ENCODE data around the gene FAAP20.

Gene FAAP20

DNA sequence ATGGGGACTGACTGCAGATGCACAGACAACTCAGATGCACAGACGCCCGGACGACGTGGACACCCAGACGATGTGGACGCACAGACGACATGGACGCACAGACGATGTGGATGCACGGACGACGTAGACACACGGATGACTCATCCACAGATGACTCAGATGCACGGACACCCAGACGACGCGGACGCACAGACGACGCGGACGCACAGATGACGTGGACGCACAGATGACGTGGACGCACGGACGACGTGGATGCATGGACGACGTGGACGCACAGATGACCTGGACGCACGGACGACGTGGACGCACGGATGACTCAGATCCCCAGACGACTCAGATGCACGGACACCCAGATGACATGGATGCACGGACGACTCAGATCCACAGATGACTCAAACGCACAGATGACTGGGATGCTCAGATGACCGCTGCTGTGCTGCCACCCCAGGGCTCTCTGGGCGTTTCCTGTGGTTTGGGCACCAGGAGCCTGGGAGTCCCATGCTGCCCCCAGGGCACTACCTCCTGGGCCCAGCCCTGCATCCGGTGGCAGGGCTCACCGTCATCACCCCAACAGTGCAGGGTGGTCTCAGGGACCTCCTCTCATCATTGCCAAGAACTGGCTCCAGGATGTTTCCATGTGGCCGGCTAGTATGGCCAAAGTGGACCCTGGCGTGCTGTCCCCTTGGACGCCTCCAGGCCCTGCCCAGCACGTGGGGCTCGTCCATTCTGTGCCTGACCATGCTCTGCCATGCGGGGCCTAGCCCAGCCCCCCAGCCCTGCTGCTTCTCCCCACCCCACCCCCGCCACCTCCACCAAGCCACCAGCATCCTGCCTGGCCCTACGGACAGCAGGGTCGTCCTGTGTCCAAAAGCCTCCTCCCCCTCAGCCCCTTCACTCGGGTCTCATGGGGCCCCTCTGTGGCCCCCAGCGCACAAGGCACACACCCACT lies 14.0 kb downstream of the FAAP20 start:
- DNase-seq (ENCODE audit: low read depth in 4 of 4, low spot score in 1 of 4): no peak

GRCh38 chr1:2179283-2180013 lies 15.1 kb downstream of the FAAP20 start:
- DNase-seq (ENCODE audit: low read depth in 4 of 4, low spot score in 1 of 4): no peak

- no peak for DNase-seq (ENCODE audit: low read depth in 4 of 4, low spot score in 1 of 4)
Measured at GRCh38 chr1:2178875-2179274, 15.7 kb downstream of the FAAP20 start.

DNA sequence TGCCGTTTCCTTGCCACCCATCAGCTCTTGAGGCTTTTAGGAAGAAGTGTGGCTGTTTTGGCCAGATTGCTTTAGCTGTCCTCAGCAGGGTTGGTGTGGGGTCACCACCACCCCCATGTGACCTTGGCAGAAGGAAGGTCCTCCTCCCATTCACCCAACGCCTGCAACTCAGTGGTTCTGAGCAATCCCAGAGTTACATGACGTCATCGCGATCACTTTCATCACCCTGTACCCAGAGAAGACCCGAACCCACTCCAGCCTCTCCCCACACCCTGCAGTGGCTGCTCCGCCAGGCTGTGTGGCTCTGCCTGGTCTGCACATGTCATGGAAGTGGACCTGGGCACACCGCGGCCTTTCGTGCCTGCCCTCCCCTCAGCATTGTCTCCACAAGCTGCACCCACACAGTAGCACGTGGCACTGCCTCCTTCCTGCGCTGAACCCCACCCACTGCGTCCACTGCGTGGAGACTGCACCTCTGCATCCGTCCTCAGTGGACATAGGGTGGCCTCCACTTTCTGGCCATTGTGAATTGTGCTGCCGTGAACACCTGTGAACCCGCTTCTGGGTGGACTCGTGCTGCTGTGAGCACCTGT lies 16.5 kb downstream of the FAAP20 start:
- DNase-seq (ENCODE audit: low read depth in 4 of 4, low spot score in 1 of 4): no peak

GRCh38 chr1:2177541-2177940 lies 17.0 kb downstream of the FAAP20 start:
- DNase-seq (ENCODE audit: low read depth in 4 of 4, low spot score in 1 of 4): no peak

DNA sequence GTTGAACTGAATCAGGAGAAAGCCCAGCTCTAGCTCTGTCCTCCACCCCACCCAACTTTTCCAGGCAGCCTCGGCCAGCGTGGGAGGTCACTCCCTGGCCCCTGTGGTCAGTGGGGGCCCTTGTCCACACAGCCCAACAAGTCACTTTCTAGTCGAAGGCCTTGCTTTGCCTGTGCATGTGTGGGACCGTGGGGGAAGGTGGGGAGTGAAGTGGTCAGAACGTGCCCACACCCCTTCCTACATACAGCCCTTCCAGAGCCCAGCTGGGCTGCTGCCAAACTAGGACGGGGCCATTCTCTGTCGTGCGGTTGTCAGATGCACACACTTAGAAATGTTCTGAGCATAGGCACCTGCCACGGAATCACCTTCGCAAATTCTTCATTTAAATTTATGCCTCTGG lies 18.0 kb downstream of the FAAP20 start:
- no peak for DNase-seq (ENCODE audit: low read depth in 4 of 4, low spot score in 1 of 4)

- DNase-seq (ENCODE audit: low read depth in 4 of 4, low spot score in 1 of 4): no peak
Measured at GRCh38 chr1:2175681-2176454, 18.7 kb downstream of the FAAP20 start.

GRCh38 chr1:2175055-2175414 lies 19.5 kb downstream of the FAAP20 start:
- DNase-seq (ENCODE audit: low read depth in 4 of 4, low spot score in 1 of 4): no peak

GRCh38 chr1:2174348-2175054 lies 20.1 kb downstream of the FAAP20 start:
- DNase-seq (ENCODE audit: low read depth in 4 of 4, low spot score in 1 of 4): no peak

- DNase-seq (ENCODE audit: low read depth in 4 of 4, low spot score in 1 of 4): no peak
Measured at GRCh38 chr1:2173546-2174347, 20.8 kb downstream of the FAAP20 start.

DNA sequence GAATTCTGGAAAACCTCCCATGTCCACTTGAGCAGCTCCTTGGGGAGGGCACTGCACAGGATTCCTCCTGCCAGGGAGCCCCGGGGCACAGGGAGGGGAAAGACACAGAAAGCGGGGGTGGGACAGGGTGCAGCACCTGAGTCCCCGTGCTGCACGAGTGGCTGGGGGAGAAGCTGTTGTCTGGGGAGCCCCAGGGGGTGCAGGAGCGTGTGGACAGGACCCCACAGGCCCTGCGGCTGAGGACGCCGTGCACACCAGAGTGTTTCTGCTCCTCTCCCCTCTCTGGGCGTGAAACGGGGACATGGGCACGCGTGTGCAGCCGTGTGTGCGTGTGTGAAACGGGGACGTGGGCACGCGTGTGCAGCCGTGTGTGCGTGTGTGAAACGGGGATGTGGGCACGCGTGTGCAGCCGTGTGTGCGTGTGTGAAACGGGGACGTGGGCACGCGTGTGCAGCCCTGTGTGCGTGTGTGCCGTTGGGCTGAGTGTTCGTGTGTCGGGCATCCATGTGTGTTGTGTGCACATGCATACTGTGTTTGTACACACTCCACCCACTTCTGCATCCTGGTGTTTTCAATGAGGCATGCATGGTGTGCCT lies 21.9 kb downstream of the FAAP20 start:
- no peak for DNase-seq (ENCODE audit: low read depth in 4 of 4, low spot score in 1 of 4)

GRCh38 chr1:2172012-2172411 lies 22.6 kb downstream of the FAAP20 start:
- DNase-seq (ENCODE audit: low read depth in 4 of 4, low spot score in 1 of 4): no peak

DNA sequence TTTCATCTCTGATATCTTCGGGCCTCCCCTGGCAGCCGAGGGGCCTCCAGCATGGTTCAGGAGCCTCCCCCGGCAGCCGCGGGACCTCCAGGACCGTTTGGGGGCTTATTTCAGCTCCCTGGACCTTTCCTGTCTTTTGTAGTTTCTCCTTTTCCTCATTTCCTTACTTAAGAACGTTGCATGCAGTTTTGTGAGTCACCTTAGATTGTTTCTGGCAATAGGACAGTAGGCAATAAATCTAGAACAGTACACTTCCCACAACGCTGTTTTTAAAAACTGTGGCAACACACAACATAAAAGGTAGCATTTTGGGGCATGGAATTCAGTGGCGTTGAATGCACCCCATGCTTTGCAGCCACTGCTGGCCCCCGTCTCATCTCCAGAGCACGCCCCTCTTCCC lies 24.4 kb downstream of the FAAP20 start:
- no peak for DNase-seq (ENCODE audit: low read depth in 4 of 4, low spot score in 1 of 4)

- no peak for DNase-seq (ENCODE audit: low read depth in 4 of 4, low spot score in 1 of 4)
Measured at GRCh38 chr1:2169200-2169836, 25.3 kb downstream of the FAAP20 start.

DNA sequence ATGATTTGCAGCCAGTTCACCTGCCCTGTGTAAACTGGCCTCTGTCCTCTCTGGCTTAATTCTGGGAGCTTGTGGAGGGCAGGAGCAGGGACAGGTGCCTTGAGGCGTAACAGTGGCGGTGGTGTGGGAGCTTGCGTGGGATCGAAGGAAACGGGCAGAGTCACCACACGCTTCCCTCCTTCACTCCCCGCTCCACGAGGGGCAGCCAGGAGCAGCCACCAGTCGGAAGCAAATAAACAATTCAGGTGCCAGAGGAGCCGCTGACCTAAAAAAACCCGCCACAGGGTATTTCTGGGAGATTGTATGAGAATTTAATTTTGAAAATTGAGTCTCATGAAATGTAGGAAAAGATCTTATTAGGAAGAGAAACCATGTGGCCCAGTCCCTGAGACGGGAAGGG lies 26.0 kb downstream of the FAAP20 start:
- DNase-seq (ENCODE audit: low read depth in 4 of 4, low spot score in 1 of 4): no peak

- no peak for DNase-seq (ENCODE audit: low read depth in 4 of 4, low spot score in 1 of 4)
Measured at GRCh38 chr1:2168090-2168489, 26.5 kb downstream of the FAAP20 start.

DNA sequence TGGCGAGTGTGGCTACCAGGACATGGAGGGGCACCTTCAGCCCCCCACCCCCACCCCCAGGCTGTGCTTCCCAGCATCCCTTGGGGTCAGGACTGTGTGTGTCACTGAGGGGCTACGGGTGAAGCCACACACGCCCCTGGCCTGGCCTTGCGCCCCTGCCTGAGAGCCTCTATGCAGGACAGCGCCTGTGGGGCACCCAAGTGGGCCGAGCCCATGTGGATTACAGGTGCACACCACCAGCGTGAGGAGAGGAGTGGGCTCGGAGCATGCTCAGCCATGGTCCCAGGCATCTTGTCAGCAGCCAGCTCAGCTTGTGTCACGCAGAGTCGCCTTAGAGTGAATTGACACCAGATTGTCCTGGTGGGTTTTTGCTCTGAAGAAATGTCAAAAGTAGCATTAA lies 27.9 kb downstream of the FAAP20 start:
- no peak for DNase-seq (ENCODE audit: low read depth in 4 of 4, low spot score in 1 of 4)

GRCh38 chr1:2166254-2166653 lies 28.3 kb downstream of the FAAP20 start:
- no peak for DNase-seq (ENCODE audit: low read depth in 4 of 4, low spot score in 1 of 4)

DNA sequence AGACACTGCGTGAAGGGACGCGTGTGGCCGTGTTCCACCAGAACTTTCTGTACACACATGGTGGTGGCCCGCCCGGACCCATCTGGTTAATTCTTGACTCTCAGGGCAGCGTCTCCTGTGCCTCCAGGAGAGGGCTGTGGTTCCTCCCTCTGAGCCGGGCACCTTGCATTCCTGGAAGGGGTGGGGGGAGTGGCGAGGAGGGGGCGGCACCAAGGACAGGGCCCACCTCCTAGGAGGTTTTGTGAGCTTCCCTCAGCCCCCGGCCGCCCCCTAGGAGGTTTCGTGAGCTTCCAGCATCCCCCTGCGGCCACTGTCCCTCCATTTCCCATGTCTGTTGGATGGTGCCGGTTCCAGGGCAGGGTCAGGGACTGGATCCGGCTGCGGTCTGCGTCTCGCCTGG lies 28.9 kb downstream of the FAAP20 start:
- DNase-seq (ENCODE audit: low read depth in 4 of 4, low spot score in 1 of 4): no peak

All from stimulated activated CD4-positive, alpha-beta T cell treated with anti-CD3 and anti-CD28 coated beads, Interleukin-1b, Interleukin-23, amount 100 ng/mL, for 24 hours (primary cell).